ENCODE results near the gene SLC25A14. TPM values are rescaled to one million over a fixed set of nuclear protein-coding genes. Genes with fewer than 3 reads are reported as not detected.

SLC25A14 gene
- total RNA-seq, 1 experiment from 2014 or later = 8.3 TPM

DNA sequence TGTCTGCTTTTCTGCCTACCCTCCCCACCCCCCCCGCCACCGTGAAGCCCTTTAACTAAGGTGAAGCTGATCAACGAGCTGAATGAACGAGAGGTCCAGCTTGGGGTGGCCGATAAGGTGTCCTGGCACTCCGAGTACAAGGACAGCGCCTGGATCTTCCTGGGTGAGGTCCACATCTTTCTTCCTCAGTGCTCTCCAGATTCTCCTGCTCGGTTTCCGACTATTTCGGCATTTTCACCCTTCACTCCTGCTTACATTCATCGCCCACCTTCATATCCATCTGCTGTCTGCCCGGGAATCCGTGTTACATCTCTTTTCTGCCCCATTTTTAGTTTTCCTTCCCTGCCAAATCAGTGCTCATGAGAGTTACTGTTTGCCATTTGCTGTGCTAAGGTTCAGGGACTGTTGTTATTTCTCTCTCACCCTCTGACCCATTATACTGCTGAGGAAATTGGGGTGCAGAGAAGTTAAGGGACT is 62.5 kb downstream of the SLC25A14 start:
- H3K4me1 Mint-ChIP-seq (ENCODE audit: low read depth, unreplicated experiment) = no peaks in the 10 kb centered on the region
- H3K36me3 Mint-ChIP-seq (ENCODE audit: insufficient read depth, unreplicated experiment) = peaks cover 6% of the 10 kb centered on the region
- no peaks in the 10 kb centered on the region for H3K4me1 ChIP-seq
- H3K27me3 ChIP-seq (replicated peaks; ENCODE audit: control insufficient read depth, insufficient read depth, low read length) = no peaks in the 10 kb centered on the region
- peak overlapping the region; percentile 80 for H3K4me3 ChIP-seq (ENCODE audit: low read depth, low read length)
- H3K9me3 ChIP-seq = no peaks in the 10 kb centered on the region
- H3K9me3 Mint-ChIP-seq (ENCODE audit: unreplicated experiment) = no peaks in the 10 kb centered on the region
- no peaks in the 10 kb centered on the region for H3K27me3 Mint-ChIP-seq (ENCODE audit: insufficient read depth, unreplicated experiment)
- H3K27ac Mint-ChIP-seq (ENCODE audit: unreplicated experiment) = peak overlapping the region; percentile 91
- TF ChIP-seq CTCF (IDR thresholded peaks at IDR 0.05; ENCODE audit: insufficient read depth in 1 of 2, low read depth in 1 of 2, low read length in 1 of 2, severe bottlenecking in 1 of 2, unreplicated experiment in 1 of 2) = no peak
- DNase-seq = no peak
- H3K4me3 Mint-ChIP-seq (ENCODE audit: unreplicated experiment) = peak overlapping the region; percentile 99
- ChIA-PET POLR2A (no interaction called here), CTCF (interaction anchor here (0.6 kb wide), 1 partner anchor 513 kb away, joined by 4 read pairs; no protein-coding TSS in a partner anchor)
- H3K36me3 ChIP-seq (ENCODE audit: control insufficient read depth, insufficient read depth, low read length) = no peaks in the 10 kb centered on the region
- intact Hi-C loops (cut with micrococcal nuclease; ENCODE audit: unreplicated experiment) = loop anchor here (5.0 kb wide), 1 partner anchor 500 kb away; the partner anchor contains the start of gene ENOX2
- TSS peak; percentile 57 for BruUV-seq (replicated peaks)

DNA sequence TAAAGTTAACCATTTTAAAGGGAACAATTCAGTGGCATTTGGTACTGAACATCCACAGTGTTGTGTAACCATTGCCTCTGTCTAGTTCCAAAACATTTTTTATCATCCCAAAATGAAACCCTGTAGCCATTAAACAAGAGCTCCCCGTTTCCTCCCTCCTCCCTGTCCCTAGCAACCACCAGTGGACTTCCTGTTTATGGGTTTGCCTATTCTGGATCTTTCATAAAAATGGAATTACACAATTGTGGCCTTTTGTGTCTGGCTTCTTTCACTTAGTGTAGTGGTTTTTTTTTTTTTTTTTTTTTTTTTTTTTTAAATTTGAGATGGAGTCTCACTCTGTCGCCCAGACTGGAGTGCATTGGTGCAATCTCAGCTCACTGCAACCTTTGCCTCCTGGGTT is 73.7 kb downstream of the SLC25A14 start:
- H3K4me3 Mint-ChIP-seq (ENCODE audit: unreplicated experiment) = no peak overlapping the region
- no peaks in the 10 kb centered on the region for H3K27me3 Mint-ChIP-seq (ENCODE audit: insufficient read depth, unreplicated experiment)
- no peaks in the 10 kb centered on the region for H3K4me1 ChIP-seq
- H3K36me3 ChIP-seq (ENCODE audit: control insufficient read depth, insufficient read depth, low read length) = no peaks in the 10 kb centered on the region
- DNase-seq = no peak
- no peak overlapping the region for H3K4me3 ChIP-seq (ENCODE audit: low read depth, low read length)
- peaks cover 14% of the 10 kb centered on the region for H3K36me3 Mint-ChIP-seq (ENCODE audit: insufficient read depth, unreplicated experiment)
- no TSS peak for BruUV-seq (replicated peaks)
- POLR2A ChIA-PET = no interaction called here
- intact Hi-C loops (cut with micrococcal nuclease; ENCODE audit: unreplicated experiment) = no loop called here
- CTCF ChIA-PET = no interaction called here
- no peaks in the 10 kb centered on the region for H3K9me3 ChIP-seq
- no peaks in the 10 kb centered on the region for H3K4me1 Mint-ChIP-seq (ENCODE audit: low read depth, unreplicated experiment)
- no peak overlapping the region for H3K27ac Mint-ChIP-seq (ENCODE audit: unreplicated experiment)
- TF ChIP-seq CTCF (IDR thresholded peaks at IDR 0.05; ENCODE audit: insufficient read depth in 1 of 2, low read depth in 1 of 2, low read length in 1 of 2, severe bottlenecking in 1 of 2, unreplicated experiment in 1 of 2) = no peak
- no peaks in the 10 kb centered on the region for H3K9me3 Mint-ChIP-seq (ENCODE audit: unreplicated experiment)
- no peaks in the 10 kb centered on the region for H3K27me3 ChIP-seq (replicated peaks; ENCODE audit: control insufficient read depth, insufficient read depth, low read length)

- H3K27ac Mint-ChIP-seq (ENCODE audit: unreplicated experiment) = no peak overlapping the region
- H3K4me1 Mint-ChIP-seq (ENCODE audit: low read depth, unreplicated experiment) = no peaks in the 10 kb centered on the region
- Histone ChIP-seq H3K36me3 (ENCODE audit: control insufficient read depth, insufficient read depth, low read length) (no peaks in the 10 kb centered on the region), H3K4me1 (no peaks in the 10 kb centered on the region), H3K4me3 (ENCODE audit: low read depth, low read length) (no peak overlapping the region), H3K27me3 (replicated peaks; ENCODE audit: control insufficient read depth, insufficient read depth, low read length) (no peaks in the 10 kb centered on the region), H3K9me3 (no peaks in the 10 kb centered on the region)
- no peak for TF ChIP-seq CTCF (IDR thresholded peaks at IDR 0.05; ENCODE audit: insufficient read depth in 1 of 2, low read depth in 1 of 2, low read length in 1 of 2, severe bottlenecking in 1 of 2, unreplicated experiment in 1 of 2)
- no TSS peak for BruUV-seq (replicated peaks)
- peaks cover 7% of the 10 kb centered on the region for H3K36me3 Mint-ChIP-seq (ENCODE audit: insufficient read depth, unreplicated experiment)
- ChIA-PET POLR2A (no interaction called here), CTCF (no interaction called here)
- no peak for DNase-seq
- intact Hi-C loops (cut with micrococcal nuclease; ENCODE audit: unreplicated experiment) = no loop called here
- H3K9me3 Mint-ChIP-seq (ENCODE audit: unreplicated experiment) = no peaks in the 10 kb centered on the region
- H3K4me3 Mint-ChIP-seq (ENCODE audit: unreplicated experiment) = no peak overlapping the region
- H3K27me3 Mint-ChIP-seq (ENCODE audit: insufficient read depth, unreplicated experiment) = no peaks in the 10 kb centered on the region
These were observed 75.1 kb downstream of the SLC25A14 start for GRCh38 chrX:130414800-130415199.
